H9 (cell line): ENCODE measurements around the gene NSMF. TPM values are rescaled to one million over a fixed set of nuclear protein-coding genes. Genes with fewer than 3 reads are reported as not detected.

Experiments used
- DNase-seq: peaks from one replicate; pipeline ENCODE4 v3.0.0-alpha.2; 2017
- H2AFZ ChIP-seq: one replicate; pipeline ENCODE4 v1.6.1; 2013; ENCODE audit warnings: mild to moderate bottlenecking, low read length, control low read depth, moderate library complexity
- H2AK5ac ChIP-seq: 2 replicates; pipeline ENCODE4 v1.6.1; 2013; ENCODE audit warnings: low read length, control low read depth, mixed read lengths; ENCODE audit not compliant: insufficient read length
- H2BK120ac ChIP-seq: one replicate; pipeline ENCODE4 v1.6.1; 2013; ENCODE audit warnings: low read depth, mild to moderate bottlenecking, low read length, control low read depth, inconsistent platforms; ENCODE audit not compliant: poor library complexity, severe bottlenecking
- H2BK12ac ChIP-seq: 2 replicates; pipeline ENCODE4 v1.6.1; 2013; ENCODE audit warnings: low read length, control low read depth, mixed read lengths, low read depth; ENCODE audit not compliant: insufficient read length
- H2BK15ac ChIP-seq: 2 replicates; pipeline ENCODE4 v1.6.1; 2013; ENCODE audit warnings: low read depth, low read length, control low read depth
- H2BK20ac ChIP-seq: one replicate; pipeline ENCODE4 v1.6.1; 2013; ENCODE audit warnings: low read depth, mild to moderate bottlenecking, low read length, control low read depth, inconsistent platforms; ENCODE audit not compliant: poor library complexity, severe bottlenecking
- H2BK5ac ChIP-seq: 2 replicates; pipeline ENCODE4 v1.6.1; 2013; ENCODE audit warnings: low read length, control low read depth, mixed read lengths; ENCODE audit not compliant: insufficient read length
- H3K14ac ChIP-seq: 2 replicates; pipeline ENCODE4 v1.6.1; 2013; ENCODE audit warnings: low read length, control low read depth; ENCODE audit not compliant: insufficient read depth
- H3K18ac ChIP-seq: 2 replicates; pipeline ENCODE4 v1.6.1; 2013; ENCODE audit warnings: low read depth, mild to moderate bottlenecking, mixed read lengths, low read length, control low read depth; ENCODE audit not compliant: insufficient read length
- H3K23ac ChIP-seq: 2 replicates; pipeline ENCODE4 v1.6.1; 2013; ENCODE audit warnings: low read length, control low read depth, mixed read lengths, low read depth; ENCODE audit not compliant: insufficient read length
- H3K23me2 ChIP-seq: 2 replicates; pipeline ENCODE4 v1.6.1; 2013; ENCODE audit warnings: low read depth, mild to moderate bottlenecking, mixed read lengths, low read length, control low read depth; ENCODE audit not compliant: insufficient read length, poor library complexity, severe bottlenecking
- H3K27ac ChIP-seq: 2 replicates; pipeline ENCODE4 v1.5.1; 2013; ENCODE audit warnings: low read length, control low read depth, mixed read lengths, low read depth; ENCODE audit not compliant: insufficient read length
- H3K27me3 ChIP-seq: 2 replicates; pipeline ENCODE4 v1.6.1; 2013; ENCODE audit warnings: low read length, control low read depth, inconsistent platforms; ENCODE audit not compliant: insufficient read depth
- H3K4ac ChIP-seq: 2 replicates; pipeline ENCODE4 v1.6.1; 2013; ENCODE audit warnings: low read depth, mild to moderate bottlenecking, control low read depth, inconsistent platforms, low read length, moderate library complexity
- H3K4me1 ChIP-seq: 2 replicates; pipeline ENCODE4 v1.6.1; 2013; ENCODE audit warnings: low read length, control low read depth, inconsistent platforms; ENCODE audit not compliant: insufficient read depth
- H3K4me2 ChIP-seq: 2 replicates; pipeline ENCODE4 v1.6.1; 2013; ENCODE audit warnings: low read length, control low read depth, mixed read lengths; ENCODE audit not compliant: insufficient read length, insufficient read depth
- H3K56ac ChIP-seq: 2 replicates; pipeline ENCODE4 v1.6.1; 2013; ENCODE audit warnings: low read depth, mild to moderate bottlenecking, mixed read lengths, low read length, control low read depth; ENCODE audit not compliant: insufficient read length
- H3K79me1 ChIP-seq: 2 replicates; pipeline ENCODE4 v1.6.1; 2013; ENCODE audit warnings: low read depth, mild to moderate bottlenecking, moderate library complexity, low read length, control low read depth, inconsistent platforms; ENCODE audit not compliant: insufficient read depth, poor library complexity, severe bottlenecking
- H3K79me2 ChIP-seq: 2 replicates; pipeline ENCODE4 v1.6.1; 2013; ENCODE audit warnings: low read length, control low read depth, inconsistent platforms; ENCODE audit not compliant: insufficient read depth
- H3K9ac ChIP-seq: 2 replicates; pipeline ENCODE4 v1.6.1; 2013; ENCODE audit warnings: low read length, control low read depth, mixed read lengths; ENCODE audit not compliant: insufficient read length; ENCODE audit errors: extremely low read depth
- H3K9me3 ChIP-seq: one replicate; pipeline ENCODE4 v1.6.1; 2013; ENCODE audit warnings: low read depth, low read length, inconsistent platforms; ENCODE audit not compliant: control insufficient read depth
- H3T11ph ChIP-seq: one replicate; pipeline ENCODE4 v1.6.1; 2013; ENCODE audit warnings: mild to moderate bottlenecking, low read length, control low read depth, inconsistent platforms
- H4K20me1 ChIP-seq: one replicate; pipeline ENCODE4 v1.6.1; 2013; ENCODE audit not compliant: control insufficient read depth, insufficient read length, insufficient read depth
- H4K5ac ChIP-seq: 2 replicates; pipeline ENCODE4 v1.6.1; 2013; ENCODE audit warnings: low read depth, mild to moderate bottlenecking, mixed read lengths, low read length, control low read depth; ENCODE audit not compliant: insufficient read length
- H4K8ac ChIP-seq: replicated peaks from 2 replicates; pipeline ENCODE4 v1.6.1; 2013; ENCODE audit warnings: low read length, control low read depth, mixed read lengths, low read depth; ENCODE audit not compliant: insufficient read length
- H4K91ac ChIP-seq: 2 replicates; pipeline ENCODE4 v1.6.1; 2013; ENCODE audit warnings: low read depth, mild to moderate bottlenecking, moderate library complexity, mixed read lengths, low read length, control low read depth; ENCODE audit not compliant: insufficient read length
- H3K27ac Mint-ChIP-seq, 3 experiments: 2 replicates in 2 of 3; 3 replicates in 1 of 3; pipeline ENCODE4 v1.8.0; 2020 to 2021; ENCODE audit warnings: mixed read lengths in 3 of 3, mild to moderate bottlenecking in 1 of 3, moderate library complexity in 1 of 3
- H3K27me3 Mint-ChIP-seq: 2 replicates; pipeline ENCODE4 v1.8.0; 2021; ENCODE audit warnings: low read depth, mild to moderate bottlenecking, moderate library complexity, mixed read lengths
- H3K36me3 Mint-ChIP-seq, 3 experiments: 2 replicates in 2 of 3; 3 replicates in 1 of 3; pipeline ENCODE4 v1.8.0; 2020 to 2021; ENCODE audit warnings: low read depth in 3 of 3, mixed read lengths in 3 of 3; ENCODE audit not compliant: insufficient read depth in 1 of 3
- H3K4me1 Mint-ChIP-seq, 2 experiments: 2 replicates each; pipeline ENCODE4 v1.8.0; 2020; ENCODE audit warnings: mixed read lengths in 2 of 2
- H3K4me3 Mint-ChIP-seq, 2 experiments: 2 replicates in 1 of 2; 3 replicates in 1 of 2; pipeline ENCODE4 v1.8.0; 2020 to 2021; ENCODE audit warnings: mild to moderate bottlenecking in 2 of 2, mixed read lengths in 2 of 2, moderate library complexity in 1 of 2
- H3K9me3 Mint-ChIP-seq, 2 experiments: 2 replicates in 1 of 2; 3 replicates in 1 of 2; pipeline ENCODE4 v1.8.0; 2020; ENCODE audit warnings: mild to moderate bottlenecking in 2 of 2, mixed read lengths in 2 of 2, moderate library complexity in 1 of 2
- CTCF ChIP-seq: fragments of 200-600 bp; sonication (generic); conservative IDR thresholded peaks from 3 replicates; pipeline ENCODE4 v1.8.0; 2021; ENCODE audit warnings: antibody characterized with exemption, mild to moderate bottlenecking
- WGBS: extraction: QIAGEN DNeasy Blood & Tissue Kit; methylation state at CpG from one replicate; pipeline ENCODE4 v1.1.7; 2013; ENCODE audit warnings: missing lambda C conversion rate, low lambda C conversion rate, mixed read lengths; ENCODE audit not compliant: insufficient read length; ENCODE audit errors: extremely low coverage; 5-methylcytosine and 5-hydroxymethylcytosine counted together
- total RNA-seq: library from RNA; stranded (reverse); gene quantifications from 2 replicates; pipeline ENCODE4 v1.2.1, GENCODE V29; 2021

The NSMF gene
- total RNA-seq, 1 experiment from 2014 or later = 46.3 TPM

- no peaks in the 10 kb centered on the region for H3K4me1 ChIP-seq
- H3K9ac ChIP-seq = no peak overlapping the region
- H2AK5ac ChIP-seq = no peak overlapping the region
- H3K4me1 Mint-ChIP-seq = peaks cover 5 to 7% of the 10 kb centered on the region in 2 experiments
- H3K4me2 ChIP-seq = peak overlapping the region; percentile 39
- H4K5ac ChIP-seq = no peak overlapping the region
- H3K4me3 Mint-ChIP-seq = peak overlapping the region; percentile 34 to 68; a peak in 3 of 5 replicates
- no peak overlapping the region for H3K4ac ChIP-seq
- no peak overlapping the region for H3K27ac Mint-ChIP-seq
- H4K8ac ChIP-seq = no peak overlapping the region
- no CpG with 5 or more reads among the region's 77 CpGs for WGBS
- H3K18ac ChIP-seq = no peak overlapping the region
- H3K14ac ChIP-seq = no peak overlapping the region; the same call in 1 of the 2 replicates
- H3T11ph ChIP-seq = no peak overlapping the region
- no peaks in the 10 kb centered on the region for H4K20me1 ChIP-seq
- DNase-seq = no peak
- no peak overlapping the region for H4K91ac ChIP-seq
- no peak overlapping the region for H3K27ac ChIP-seq
- H3K79me1 ChIP-seq = no peaks in the 10 kb centered on the region
- no peak overlapping the region for H2BK5ac ChIP-seq
- H2AFZ ChIP-seq = no peak overlapping the region
- H3K79me2 ChIP-seq = no peaks in the 10 kb centered on the region
- H3K23me2 ChIP-seq = peaks cover 11% of the 10 kb centered on the region
- H3K27me3 ChIP-seq = no peaks in the 10 kb centered on the region
- no peak overlapping the region for H2BK20ac ChIP-seq
- no peak; the same call in 2 of the 3 replicates for TF ChIP-seq CTCF
- no peak overlapping the region for H2BK15ac ChIP-seq
- H3K27me3 Mint-ChIP-seq = peaks cover 10% of the 10 kb centered on the region
- no peak overlapping the region for H3K56ac ChIP-seq
- no peaks in the 10 kb centered on the region for H3K9me3 ChIP-seq
- no peaks in the 10 kb centered on the region for H3K36me3 Mint-ChIP-seq
- no peak overlapping the region for H3K23ac ChIP-seq
- no peak overlapping the region for H2BK12ac ChIP-seq
- H3K9me3 Mint-ChIP-seq = no peaks in the 10 kb centered on the region
- no peak overlapping the region for H2BK120ac ChIP-seq
These were observed 35.4 kb downstream of the NSMF start for GRCh38 chr9:137423514-137424291.
